Prostate gland (tissue), 2 donors: ENCODE data around the gene TANGO6. TPM values are rescaled to one million over a fixed set of nuclear protein-coding genes. Genes with fewer than 3 reads are reported as not detected.

Experiments
- DNase-seq: peaks from one replicate; pipeline ENCODE4 v3.0.0-alpha.2; 2019; ENCODE audit warnings: low spot score
- H3K27ac ChIP-seq, 2 donors: fragments of 200-600 bp; sonication (generic); 2 replicates each; pipeline ENCODE4 v1.5.1; 2017 to 2019
- H3K27me3 ChIP-seq: fragments of 200-600 bp; sonication (generic); replicated peaks from 2 replicates; pipeline ENCODE4 v1.5.1; 2019; ENCODE audit not compliant: insufficient read depth
- H3K36me3 ChIP-seq, 2 donors: fragments of 200-600 bp; sonication (generic); 1 replicate in 1 of 2; 2 replicates in 1 of 2; pipeline versions ENCODE4 v1.5.1 to v1.8.1; 2017 to 2019
- H3K4me1 ChIP-seq: fragments of 200-600 bp; sonication (generic); replicated peaks from 2 replicates; pipeline ENCODE4 v1.5.1; 2019
- H3K4me3 ChIP-seq, 2 donors: fragments of 200-600 bp; sonication (generic); 2 replicates each; pipeline ENCODE4 v1.5.1; 2017 to 2019
- H3K9me3 ChIP-seq: fragments of 200-600 bp; sonication (generic); 2 replicates; pipeline ENCODE4 v1.5.1; 2017
- CTCF ChIP-seq, 4 experiments: fragments of 200-600 bp in 2 of 4; fragments of 450-650 bp in 2 of 4; sonication (generic) in 2 of 4; IDR thresholded peaks; 1 replicate in 3 of 4; 2 replicates in 1 of 4; pipeline ENCODE4 v1.5.1; 2016 to 2019; ENCODE audit warnings: antibody characterized with exemption in 4 of 4, mild to moderate bottlenecking in 2 of 4, moderate library complexity in 2 of 4
- POLR2A ChIP-seq: fragments of 450-650 bp; IDR thresholded peaks from one replicate; pipeline ENCODE4 v1.6.1; 2016; ENCODE audit warnings: antibody characterized with exemption, mild to moderate bottlenecking
- POLR2AphosphoS5 ChIP-seq: sonication (generic); formaldehyde crosslinking; IDR thresholded peaks from one replicate; pipeline ENCODE4 v1.6.1; 2017; ENCODE audit warnings: antibody characterized with exemption
- WGBS: methylation state at CpG from one replicate; pipeline ENCODE4 v1.1.5; 2018; 5-methylcytosine and 5-hydroxymethylcytosine counted together
- intact Hi-C: fragments of 100-400 bp; cut with DNase I; formaldehyde crosslinking; loops from one replicate; pipeline ENCODE4 v1.14.2; 2022
- total RNA-seq, 2 donors: library from RNA; depleted of rRNA; stranded (reverse); fragments of >200 nt; gene quantifications; one replicate each; pipeline ENCODE4 v1.1.0, GENCODE V29; 2016

The TANGO6 gene
- total RNA-seq, 2 donors from 2014 or later = 13.1 to 28.6 TPM

- no peak for DNase-seq
- no peak for TF ChIP-seq CTCF (IDR thresholded peaks at IDR 0.05)
- no peak for TF ChIP-seq POLR2A
- no peak for TF ChIP-seq POLR2AphosphoS5
- H3K36me3 ChIP-seq = peaks cover 5 to 12% of the 10 kb centered on the region in 2 donors
Measured at GRCh38 chr16:69114346-69114975, 271.1 kb downstream of the TANGO6 start.

GRCh38 chr16:69114976-69115355 is 271.6 kb downstream of the TANGO6 start:
- Histone ChIP-seq H3K27ac (no peak overlapping the region), H3K9me3 (no peaks in the 10 kb centered on the region), H3K27me3 (no peaks in the 10 kb centered on the region), H3K4me1 (no peaks in the 10 kb centered on the region), H3K4me3 (no peak overlapping the region), H3K36me3 (peaks cover 5 to 16% of the 10 kb centered on the region in 2 donors)
- WGBS = over 99% methylated on average over 6 of the region's 6 CpGs
- intact Hi-C loops = loop anchor here (5.0 kb wide), 2 partner anchors 208 to 408 kb away; no protein-coding TSS in a partner anchor
- DNase-seq = no peak
- TF ChIP-seq POLR2A (no peak), POLR2AphosphoS5 (no peak), CTCF (IDR thresholded peaks at IDR 0.05) (no peak)

More at GRCh38 chr16:69114346-69114975, 271.1 kb downstream of the TANGO6 start:
- H3K27me3 ChIP-seq = no peaks in the 10 kb centered on the region
- no peak overlapping the region for H3K27ac ChIP-seq
- no peaks in the 10 kb centered on the region for H3K9me3 ChIP-seq
- intact Hi-C loops = no loop called here
- no peak overlapping the region for H3K4me3 ChIP-seq
- 92% methylated on average over 25 of the region's 25 CpGs for WGBS
- no peaks in the 10 kb centered on the region for H3K4me1 ChIP-seq

GRCh38 chr16:69115361-69115760 is 272.0 kb downstream of the TANGO6 start:
- WGBS = 87% methylated on average over 5 of the region's 5 CpGs
- no peak for DNase-seq
- intact Hi-C loops = loop anchor here (5.0 kb wide), 2 partner anchors 208 to 408 kb away; no protein-coding TSS in a partner anchor

GRCh38 chr16:69115837-69116236 is 272.5 kb downstream of the TANGO6 start:
- no peak overlapping the region for H3K27ac ChIP-seq
- no peak for DNase-seq
- H3K4me3 ChIP-seq = no peak overlapping the region
- TF ChIP-seq POLR2A (no peak), POLR2AphosphoS5 (no peak), CTCF (IDR thresholded peaks at IDR 0.05) (no peak)
- H3K36me3 ChIP-seq = peaks cover 5 to 24% of the 10 kb centered on the region in 2 donors
- WGBS = 33% methylated on average over 1 of the region's 1 CpG
- intact Hi-C loops = loop anchor here (5.0 kb wide), 2 partner anchors 209 to 409 kb away; no protein-coding TSS in a partner anchor
- no peaks in the 10 kb centered on the region for H3K9me3 ChIP-seq
- H3K4me1 ChIP-seq = no peaks in the 10 kb centered on the region
- H3K27me3 ChIP-seq = no peaks in the 10 kb centered on the region

More at GRCh38 chr16:69115361-69115760, 272.0 kb downstream of the TANGO6 start:
- H3K9me3 ChIP-seq = no peaks in the 10 kb centered on the region
- H3K4me1 ChIP-seq = no peaks in the 10 kb centered on the region
- H3K27me3 ChIP-seq = no peaks in the 10 kb centered on the region
- no peak overlapping the region for H3K27ac ChIP-seq
- H3K4me3 ChIP-seq = no peak overlapping the region
- no peak for TF ChIP-seq CTCF (IDR thresholded peaks at IDR 0.05)
- no peak for TF ChIP-seq POLR2A
- no peak for TF ChIP-seq POLR2AphosphoS5
- peaks cover 5 to 20% of the 10 kb centered on the region in 2 donors for H3K36me3 ChIP-seq
